Activated CD4-positive, CD25-positive, alpha-beta regulatory T cell treated with anti-CD3 and anti-CD28 coated beads, Interleukin-2, amount 50 U/mL, for 16 hours (primary cell): ENCODE measurements around the gene NXN.
"Not testable (repeated sequence)": the region's sequence is repeated elsewhere in the genome, so short reads cannot be mapped to it uniquely, and the experiment has no call there.

Experiments
- DNase-seq: peaks from one replicate; pipeline ENCODE4 v3.0.0-alpha.2; 2020; ENCODE audit warnings: low read depth, low spot score

NXN gene

GRCh38 chr17:979212-979538, 401 bp downstream of the NXN start:
- DNase-seq, result no peak

GRCh38 chr17:978103-979093, 1.2 kb downstream of the NXN start:
- no peak for DNase-seq

- DNase-seq, result no peak
These were observed 2.4 kb downstream of the NXN start for GRCh38 chr17:977166-977565.

- DNase-seq, result no peak
These were observed 3.3 kb downstream of the NXN start for GRCh38 chr17:976312-976711.

- no peak for DNase-seq
These were observed 4.1 kb downstream of the NXN start for GRCh38 chr17:975371-975915.

- not testable (repeated sequence) for DNase-seq
These were observed 4.8 kb downstream of the NXN start for GRCh38 chr17:974778-975177.

- DNase-seq, result no peak
These were observed 6.5 kb downstream of the NXN start for GRCh38 chr17:973053-973452.

GRCh38 chr17:971861-972260, 7.7 kb downstream of the NXN start:
- not testable (repeated sequence) for DNase-seq

GRCh38 chr17:970364-970763, 9.2 kb downstream of the NXN start:
- DNase-seq, result no peak

GRCh38 chr17:969811-970355, 9.7 kb downstream of the NXN start:
- DNase-seq, result no peak

- no peak for DNase-seq
These were observed 10.5 kb downstream of the NXN start for GRCh38 chr17:968812-969730.

- no peak for DNase-seq
These were observed 12.5 kb downstream of the NXN start for GRCh38 chr17:967122-967521.

- no peak for DNase-seq
These were observed 14.1 kb downstream of the NXN start for GRCh38 chr17:965311-965989.

GRCh38 chr17:964876-965275, 14.7 kb downstream of the NXN start:
- DNase-seq, result no peak

- DNase-seq, result no peak
These were observed 16.9 kb downstream of the NXN start for GRCh38 chr17:962670-963069.

GRCh38 chr17:962166-962565, 17.4 kb downstream of the NXN start:
- DNase-seq, result no peak

- no peak for DNase-seq
These were observed 20.7 kb downstream of the NXN start for GRCh38 chr17:958712-959451.

- DNase-seq, result no peak
These were observed 21.6 kb downstream of the NXN start for GRCh38 chr17:957856-958421.

GRCh38 chr17:956905-957304, 22.7 kb downstream of the NXN start:
- DNase-seq, result no peak

- DNase-seq, result no peak
These were observed 25.0 kb downstream of the NXN start for GRCh38 chr17:954431-955164.
